GM21529 (cell line): Measurements from ENCODE around the gene HES4.
"Not testable (repeated sequence)": the region's sequence is repeated elsewhere in the genome, so short reads cannot be mapped to it uniquely, and the experiment has no call there.

Experiments used
- ATAC-seq: cut with Tn5 transposase; IDR thresholded peaks from one replicate; pipeline ENCODE4 v1.9.1; 2021; ENCODE audit not compliant: unreplicated experiment

HES4 gene

GRCh38 chr1:981491-981954 is 18.4 kb downstream of the HES4 start:
- ATAC-seq, result no peak

- no peak for ATAC-seq
Measured at GRCh38 chr1:980602-981395, 19.1 kb downstream of the HES4 start.

GRCh38 chr1:980137-980571 is 19.7 kb downstream of the HES4 start:
- no peak for ATAC-seq

GRCh38 chr1:979744-980072 is 20.2 kb downstream of the HES4 start:
- no peak for ATAC-seq

- ATAC-seq, result no peak
Measured at GRCh38 chr1:978835-979743, 20.8 kb downstream of the HES4 start.

GRCh38 chr1:978069-978834 is 21.6 kb downstream of the HES4 start:
- no peak for ATAC-seq

- not testable (repeated sequence) for ATAC-seq
Measured at GRCh38 chr1:976791-977190, 23.1 kb downstream of the HES4 start.

GRCh38 chr1:975896-976683 is 23.8 kb downstream of the HES4 start:
- no peak for ATAC-seq

- ATAC-seq, result no peak
Measured at GRCh38 chr1:975365-975764, 24.5 kb downstream of the HES4 start.

GRCh38 chr1:974687-975328 is 25.1 kb downstream of the HES4 start:
- ATAC-seq, result no peak

- no peak for ATAC-seq
Measured at GRCh38 chr1:974293-974640, 25.6 kb downstream of the HES4 start.

GRCh38 chr1:973459-974292 is 26.2 kb downstream of the HES4 start:
- ATAC-seq, result no peak

GRCh38 chr1:972726-973458 is 27.0 kb downstream of the HES4 start:
- ATAC-seq, result no peak

GRCh38 chr1:971751-972506 is 28.0 kb downstream of the HES4 start:
- no peak for ATAC-seq

- no peak for ATAC-seq
Measured at GRCh38 chr1:970973-971730, 28.7 kb downstream of the HES4 start.

GRCh38 chr1:970242-970972 is 29.5 kb downstream of the HES4 start:
- no peak for ATAC-seq
